ENCODE results near the gene PARVG. TPM values are rescaled to one million over a fixed set of nuclear protein-coding genes. Genes with fewer than 3 reads are reported as not detected.

The PARVG gene
- total RNA-seq, 1 donor from 2014 or later: 0.27 TPM

GRCh38 chr22:44207173-44207980 lies 26.7 kb downstream of the PARVG start:
- Mint-ChIP-seq H3K36me3 (ENCODE audit: low read depth) (peaks cover 11% of the 10 kb centered on the region), H3K27ac (ENCODE audit: unreplicated experiment) (no peak overlapping the region), H3K4me1 (ENCODE audit: low read depth) (peaks cover 26% of the 10 kb centered on the region), H3K9me3 (ENCODE audit: low read depth) (peaks cover 16% of the 10 kb centered on the region), H3K27me3 (ENCODE audit: low read depth) (peaks cover 12% of the 10 kb centered on the region), H3K4me3 (ENCODE audit: unreplicated experiment) (no peak overlapping the region)
- no peak for DNase-seq (ENCODE audit: low spot score)
- TF ChIP-seq, protein P1, sequence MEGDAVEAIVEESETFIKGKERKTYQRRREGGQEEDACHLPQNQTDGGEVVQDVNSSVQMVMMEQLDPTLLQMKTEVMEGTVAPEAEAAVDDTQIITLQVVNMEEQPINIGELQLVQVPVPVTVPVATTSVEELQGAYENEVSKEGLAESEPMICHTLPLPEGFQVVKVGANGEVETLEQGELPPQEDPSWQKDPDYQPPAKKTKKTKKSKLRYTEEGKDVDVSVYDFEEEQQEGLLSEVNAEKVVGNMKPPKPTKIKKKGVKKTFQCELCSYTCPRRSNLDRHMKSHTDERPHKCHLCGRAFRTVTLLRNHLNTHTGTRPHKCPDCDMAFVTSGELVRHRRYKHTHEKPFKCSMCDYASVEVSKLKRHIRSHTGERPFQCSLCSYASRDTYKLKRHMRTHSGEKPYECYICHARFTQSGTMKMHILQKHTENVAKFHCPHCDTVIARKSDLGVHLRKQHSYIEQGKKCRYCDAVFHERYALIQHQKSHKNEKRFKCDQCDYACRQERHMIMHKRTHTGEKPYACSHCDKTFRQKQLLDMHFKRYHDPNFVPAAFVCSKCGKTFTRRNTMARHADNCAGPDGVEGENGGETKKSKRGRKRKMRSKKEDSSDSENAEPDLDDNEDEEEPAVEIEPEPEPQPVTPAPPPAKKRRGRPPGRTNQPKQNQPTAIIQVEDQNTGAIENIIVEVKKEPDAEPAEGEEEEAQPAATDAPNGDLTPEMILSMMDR (IDR thresholded peaks at IDR 0.05): no peak

DNA sequence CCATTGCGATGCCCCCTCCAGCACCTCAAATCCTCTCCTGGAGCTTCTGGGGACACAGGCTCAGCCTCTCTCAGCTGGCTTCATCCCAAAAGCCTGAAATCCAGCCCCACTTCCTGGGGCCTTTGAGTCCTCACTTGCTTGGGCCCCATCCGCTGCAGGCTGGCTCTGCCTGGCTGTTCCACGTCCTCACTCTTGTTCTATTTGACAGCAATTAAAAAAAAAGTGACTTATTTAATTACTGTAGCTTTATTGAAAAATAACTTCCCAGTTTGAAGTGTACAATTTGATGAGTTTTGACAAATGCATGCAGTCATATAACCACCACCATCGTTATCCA lies 27.2 kb downstream of the PARVG start:
- no peak for DNase-seq (ENCODE audit: low spot score)
- TF ChIP-seq, protein P1 (IDR thresholded peaks at IDR 0.05): no peak
- Mint-ChIP-seq H3K9me3 (ENCODE audit: low read depth) (peaks cover 16% of the 10 kb centered on the region), H3K27me3 (ENCODE audit: low read depth) (peaks cover 12% of the 10 kb centered on the region), H3K4me3 (ENCODE audit: unreplicated experiment) (no peak overlapping the region), H3K27ac (ENCODE audit: unreplicated experiment) (no peak overlapping the region), H3K36me3 (ENCODE audit: low read depth) (peaks cover 11% of the 10 kb centered on the region), H3K4me1 (ENCODE audit: low read depth) (peaks cover 24% of the 10 kb centered on the region)

DNA sequence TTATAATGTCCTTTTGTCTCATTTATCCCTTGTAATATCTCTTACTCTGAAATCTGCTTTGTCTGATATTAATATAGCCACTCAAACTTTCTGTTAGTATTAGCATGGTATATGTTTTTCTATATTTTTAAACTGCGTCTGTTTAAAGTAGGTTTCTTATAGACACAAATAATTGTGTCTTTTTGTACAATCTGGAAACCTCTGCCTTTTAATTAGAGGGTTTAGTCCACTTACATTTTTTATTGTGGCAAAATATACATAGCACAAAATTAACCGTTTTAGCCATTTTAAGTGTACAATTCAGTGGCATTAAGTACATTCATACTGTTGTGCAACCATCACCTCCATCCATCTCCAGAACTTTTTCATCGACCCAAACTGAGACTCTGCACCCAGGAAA lies 28.6 kb downstream of the PARVG start:
- H3K36me3 Mint-ChIP-seq (ENCODE audit: low read depth): peaks cover 11% of the 10 kb centered on the region

DNA sequence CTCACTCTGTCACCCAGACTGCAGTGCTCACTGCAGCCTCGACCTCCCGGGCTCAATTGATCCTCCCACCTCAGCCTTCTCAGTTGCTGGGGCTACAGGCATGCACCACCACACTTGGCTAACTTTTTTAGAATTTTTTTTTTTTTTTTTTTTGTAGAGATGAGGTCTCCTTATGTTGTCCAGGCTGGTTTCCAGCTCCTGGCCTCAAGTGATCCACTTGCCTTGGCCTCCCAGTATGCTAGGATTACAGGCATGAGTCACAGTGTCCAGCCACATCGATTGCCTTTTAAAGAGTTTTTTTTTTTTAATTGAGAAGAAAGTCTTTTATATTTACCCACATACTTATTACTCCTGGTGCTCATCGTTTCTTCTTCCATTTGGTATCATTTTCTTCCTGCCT lies 30.0 kb downstream of the PARVG start:
- Mint-ChIP-seq H3K27me3 (ENCODE audit: low read depth) (peaks cover 10% of the 10 kb centered on the region), H3K4me1 (ENCODE audit: low read depth) (peaks cover 23% of the 10 kb centered on the region), H3K9me3 (ENCODE audit: low read depth) (peaks cover 16% of the 10 kb centered on the region), H3K36me3 (ENCODE audit: low read depth) (peaks cover 11% of the 10 kb centered on the region), H3K27ac (ENCODE audit: unreplicated experiment) (peak overlapping the region; percentile 65), H3K4me3 (ENCODE audit: unreplicated experiment) (no peak overlapping the region)
- DNase-seq (ENCODE audit: low spot score): no peak
- TF ChIP-seq, protein P1 (IDR thresholded peaks at IDR 0.05): no peak

More for the DNA sequence above, 28.6 kb downstream of the PARVG start:
- Mint-ChIP-seq H3K9me3 (ENCODE audit: low read depth) (peaks cover 16% of the 10 kb centered on the region), H3K4me1 (ENCODE audit: low read depth) (peaks cover 23% of the 10 kb centered on the region), H3K27ac (ENCODE audit: unreplicated experiment) (no peak overlapping the region), H3K27me3 (ENCODE audit: low read depth) (peaks cover 12% of the 10 kb centered on the region), H3K4me3 (ENCODE audit: unreplicated experiment) (no peak overlapping the region)
- TF ChIP-seq, protein P1 (IDR thresholded peaks at IDR 0.05): no peak
- no peak for DNase-seq (ENCODE audit: low spot score)

- Mint-ChIP-seq H3K9me3 (ENCODE audit: low read depth) (peaks cover 16% of the 10 kb centered on the region), H3K4me3 (ENCODE audit: unreplicated experiment) (peak overlapping the region; percentile 41), H3K4me1 (ENCODE audit: low read depth) (peaks cover 23% of the 10 kb centered on the region), H3K27ac (ENCODE audit: unreplicated experiment) (peak overlapping the region; percentile 65), H3K36me3 (ENCODE audit: low read depth) (peaks cover 11% of the 10 kb centered on the region), H3K27me3 (ENCODE audit: low read depth) (peaks cover 10% of the 10 kb centered on the region)
- TF ChIP-seq, protein P1 (IDR thresholded peaks at IDR 0.05): no peak
- DNase-seq (ENCODE audit: low spot score): no peak
Measured at GRCh38 chr22:44211256-44211945, 30.7 kb downstream of the PARVG start.
